GM12878 (cell line): ENCODE measurements around the gene PRRT1B.

Source experiments
- ATF3 ChIP-seq: IDR thresholded peaks from 2 replicates; pipeline ENCODE4 v1.6.1; 2011; ENCODE audit warnings: low read depth, mild to moderate bottlenecking, low read length, moderate library complexity, borderline replicate concordance; ENCODE audit errors: extremely low read depth
- BMI1 ChIP-seq: fragments of 450-650 bp; IDR thresholded peaks from 2 replicates; pipeline ENCODE4 v1.6.1; 2016; ENCODE audit warnings: mild to moderate bottlenecking, moderate library complexity, borderline replicate concordance
- CTCF ChIP-seq, 3 experiments: IDR thresholded peaks in 2 of 3; conservative IDR thresholded peaks in 1 of 3; 2 replicates each; pipeline ENCODE4 v1.5.1; 2011; ENCODE audit warnings: low read depth in 3 of 3, low read length in 3 of 3, mild to moderate bottlenecking in 3 of 3, control low read depth in 2 of 3, moderate library complexity in 2 of 3, inconsistent platforms in 1 of 3, mixed read lengths in 1 of 3; ENCODE audit not compliant: control insufficient read depth in 2 of 3, insufficient read depth in 1 of 3; ENCODE audit errors: extremely low read depth in 1 of 3
- IKZF2 ChIP-seq, 2 experiments: fragments of 450-650 bp; IDR thresholded peaks; 2 replicates each; pipeline ENCODE4 v1.6.1; 2017; ENCODE audit warnings: mild to moderate bottlenecking in 2 of 2, moderate library complexity in 2 of 2
- SMC3 ChIP-seq: IDR thresholded peaks from 2 replicates; pipeline ENCODE4 v1.6.1; 2011; ENCODE audit warnings: low read length, improper control_type of control experiment, borderline replicate concordance
- SUZ12 ChIP-seq: fragments of 200-600 bp; sonication (generic); IDR thresholded peaks from one replicate; pipeline ENCODE4 v1.6.1; 2018; ENCODE audit warnings: antibody characterized with exemption, mild to moderate bottlenecking; ENCODE audit not compliant: unreplicated experiment
- ZNF24 ChIP-seq: fragments of 450-650 bp; IDR thresholded peaks from 2 replicates; pipeline ENCODE4 v1.6.1; 2017; ENCODE audit warnings: antibody characterized with exemption, mild to moderate bottlenecking

GRCh38 chr9:131584858-131585257, 39.5 kb downstream of the PRRT1B start:
- TF ChIP-seq ATF3 (no peak), BMI1 (no peak), ZNF24 (no peak), IKZF2 (IDR thresholded peaks at IDR 0.05) (no peak), SMC3 (no peak), CTCF (IDR thresholded peaks at IDR 0.05 in 2 of 3, conservative IDR thresholded peaks at IDR 0.05 in 1 of 3; ENCODE audit: control insufficient read depth in 2 of 3, extremely low read depth in 1 of 3, insufficient read depth in 1 of 3, low read depth in 3 of 3, low read length in 3 of 3) (no peak), SUZ12 (no peak)
